GM12878 (cell line): ENCODE data around the gene HOMER2. TPM values are rescaled to one million over a fixed set of nuclear protein-coding genes. Genes with fewer than 3 reads are reported as not detected.

Experiments
- ATAC-seq: fragments of 200-7000 bp; cut with Tn5 transposase; 3 replicates; pipeline ENCODE4 v1.9.1; 2020; ENCODE audit warnings: mild to moderate bottlenecking, moderate library complexity
- BruUV-seq: library from RNA; stranded (reverse); fragments of 400-500 nt; replicated peaks from 2 replicates; lab custom pipeline; 2021; lab: Mats Ljungman, UMichigan
- CTCF ChIA-PET: fragments of 300-600 bp; sonication (Branson Sonifier 250); formaldehyde crosslinking; extraction: SDS; loops from one replicate; lab custom pipeline; 2021; ENCODE audit warnings: inconsistent platforms; lab: Yijun Ruan, JAX
- POLR2A ChIA-PET: fragments of 350-600 bp; formaldehyde crosslinking; extraction: SDS; loops from one replicate; lab custom pipeline; 2021; ENCODE audit warnings: inconsistent platforms; lab: Charles Lee
- RAD21 ChIA-PET: fragments of 300-600 bp; sonication (Branson Sonifier 250); formaldehyde crosslinking; loops from one replicate; lab custom pipeline; 2023; ENCODE audit warnings: antibody characterized with exemption; ENCODE audit not compliant: unreplicated experiment; lab: Charles Lee
- SMC1A ChIA-PET: fragments of 300-600 bp; sonication (Branson Sonifier 250); formaldehyde crosslinking; loops from one replicate; lab custom pipeline; 2023; ENCODE audit not compliant: unreplicated experiment, uncharacterized antibody; lab: Charles Lee
- DNase-seq: peaks from one replicate; pipeline ENCODE4 v3.0.0-alpha.2; 2011; ENCODE audit warnings: low read depth, low spot score
- FAIRE-seq: peaks from 3 replicates; lab custom pipeline; 2011; peaks lifted over from hg19 to GRCh38; lab: Jason Lieb, UNC
- H2AFZ ChIP-seq: 2 replicates; pipeline ENCODE4 v1.6.0; 2011; ENCODE audit warnings: low read depth, low read length, control low read depth; ENCODE audit not compliant: control insufficient read depth
- H3K27ac ChIP-seq: 2 replicates; pipeline ENCODE4 v1.5.1; 2011; ENCODE audit warnings: control low read depth; ENCODE audit not compliant: control insufficient read depth, insufficient read depth
- H3K27me3 ChIP-seq, 2 experiments: replicated peaks in 1 of 2; 2 replicates each; pipeline versions ENCODE4 v1.6.0 to v1.6.1; 2011; ENCODE audit warnings: low read length in 1 of 2; ENCODE audit not compliant: control insufficient read depth in 2 of 2, insufficient read depth in 2 of 2
- H3K36me3 ChIP-seq, 2 experiments: 2 replicates each; pipeline ENCODE4 v1.5.1; 2011; ENCODE audit warnings: low read length in 1 of 2; ENCODE audit not compliant: control insufficient read depth in 2 of 2, insufficient read depth in 2 of 2
- H3K4me1 ChIP-seq: 2 replicates; pipeline ENCODE4 v1.6.1; 2011; ENCODE audit warnings: mild to moderate bottlenecking, low read length, moderate library complexity, mixed read lengths; ENCODE audit not compliant: control insufficient read depth, insufficient read depth
- H3K4me2 ChIP-seq: 2 replicates; pipeline ENCODE4 v1.6.0; 2011; ENCODE audit warnings: control low read depth; ENCODE audit not compliant: control insufficient read depth, insufficient read depth
- H3K4me3 ChIP-seq: fragments of 200-600 bp; sonication (generic); 2 replicates; pipeline ENCODE4 v1.5.1; 2016
- H3K79me2 ChIP-seq: 2 replicates; pipeline ENCODE4 v1.6.0; 2011; ENCODE audit warnings: low read length; ENCODE audit not compliant: control insufficient read depth, insufficient read depth
- H3K9ac ChIP-seq: 2 replicates; pipeline ENCODE4 v1.8.0; 2011; ENCODE audit warnings: low read length, control low read depth, mixed read lengths; ENCODE audit not compliant: control insufficient read depth, insufficient read depth
- H3K9me3 ChIP-seq: replicated peaks from 3 replicates; pipeline ENCODE4 v1.5.1; 2011; ENCODE audit warnings: mild to moderate bottlenecking, low read length; ENCODE audit not compliant: control insufficient read depth, insufficient read depth
- H4K20me1 ChIP-seq: 2 replicates; pipeline ENCODE4 v1.6.0; 2011; ENCODE audit not compliant: control insufficient read depth, insufficient read depth
- HDAC2 ChIP-seq: fragments of 200-600 bp; sonication (generic); IDR thresholded peaks from 2 replicates; pipeline ENCODE4 v1.6.1; 2017
- KAT2A ChIP-seq: conservative IDR thresholded peaks from 2 replicates; pipeline ENCODE4 v1.6.1; 2011; ENCODE audit warnings: low read depth, low read length; ENCODE audit not compliant: control insufficient read depth
- KDM1A ChIP-seq: fragments of 200-600 bp; sonication (generic); IDR thresholded peaks from 2 replicates; pipeline ENCODE4 v1.6.1; 2016; ENCODE audit warnings: borderline replicate concordance
- MTA3 ChIP-seq: IDR thresholded peaks from 2 replicates; pipeline ENCODE4 v1.6.1; 2012; ENCODE audit warnings: low read length, inconsistent platforms, borderline replicate concordance
- SIN3A ChIP-seq: IDR thresholded peaks from 2 replicates; pipeline ENCODE4 v1.6.1; 2012; ENCODE audit warnings: low read depth, low read length, improper control_type of control experiment
- SIX5 ChIP-seq: IDR thresholded peaks from 2 replicates; pipeline ENCODE4 v1.6.1; 2011; ENCODE audit warnings: mild to moderate bottlenecking, low read depth, low read length, moderate library complexity; ENCODE audit not compliant: severe bottlenecking
- SP1 ChIP-seq: IDR thresholded peaks from one replicate; pipeline ENCODE4 v1.6.1; 2011; ENCODE audit warnings: low read depth, low read length
- SREBF1 ChIP-seq: IDR thresholded peaks from 2 replicates; pipeline ENCODE4 v1.6.1; 2012; ENCODE audit warnings: mild to moderate bottlenecking, low read length
- SREBF2 ChIP-seq: IDR thresholded peaks from 2 replicates; pipeline ENCODE4 v1.6.1; 2012; ENCODE audit warnings: mild to moderate bottlenecking, low read length
- TARDBP ChIP-seq: IDR thresholded peaks from 2 replicates; pipeline ENCODE4 v1.6.1; 2016; ENCODE audit warnings: borderline replicate concordance
- WGBS: methylation state at CpG from one replicate; pipeline ENCODE4 v1.1.6; 2016; ENCODE audit warnings: low lambda C conversion rate; ENCODE audit not compliant: insufficient replicate concordance, insufficient coverage; ENCODE audit errors: missing lambda C conversion rate; 5-methylcytosine and 5-hydroxymethylcytosine counted together
- in situ Hi-C: fragments of 300-500 bp; cut with MboI; formaldehyde crosslinking; loops from 9 replicates; pipeline ENCODE4 v1.14.3; 2018; ENCODE audit warnings: mixed read lengths
- intact Hi-C: fragments of 100-400 bp; cut with micrococcal nuclease; formaldehyde crosslinking; loops from one replicate; pipeline ENCODE4 v1.14.2; 2022; ENCODE audit not compliant: unreplicated experiment
- polyA plus RNA-seq, 11 experiments: library from polyadenylated mRNA; depleted of rRNA in 4 of 11; unstranded in 6 of 11; stranded (reverse) in 5 of 11; fragments of >200 nt; fragmentation: Nextera tagmentation in 4 of 11; fragmentation: Illumina TruSeq in 1 of 11; extraction: Ambion mirVana in 4 of 11; extraction: Trizol in 1 of 11; gene quantifications; 1 replicate in 1 of 11; 2 replicates in 10 of 11; pipeline versions ENCODE4 v1.2.1 to v1.2.3, GENCODE V29; 2011 to 2016; ENCODE audit warnings: inconsistent platforms in 2 of 11, missing spikeins in 2 of 11, low read depth in 1 of 11
- total RNA-seq, 4 experiments: library from RNA; depleted of rRNA in 3 of 4; stranded (reverse); fragments of >200 nt in 3 of 4; fragmentation: Illumina TruSeq in 1 of 4; extraction: Trizol in 1 of 4; gene quantifications; 2 replicates each; pipeline versions ENCODE4 v1.2.1 to v1.2.3, GENCODE V29; 2013 to 2021
- TF ChIP-seq, protein P1 (sequence below): fragments of 450-650 bp; conservative IDR thresholded peaks from 2 replicates; pipeline ENCODE4 v1.6.1; 2017; ENCODE audit warnings: mild to moderate bottlenecking, moderate library complexity
- TF ChIP-seq, protein P2 (sequence below): IDR thresholded peaks from 2 replicates; pipeline ENCODE4 v1.6.1; 2012; ENCODE audit warnings: mild to moderate bottlenecking, low read depth, low read length

The HOMER2 gene
- total and polyA plus RNA-seq, 10 of the 15 experiments (the other 5 are each of a cell fraction or from before 2014, with no cell fraction given), result 0.60 to 5.0 (median 1.8) TPM

DNA sequence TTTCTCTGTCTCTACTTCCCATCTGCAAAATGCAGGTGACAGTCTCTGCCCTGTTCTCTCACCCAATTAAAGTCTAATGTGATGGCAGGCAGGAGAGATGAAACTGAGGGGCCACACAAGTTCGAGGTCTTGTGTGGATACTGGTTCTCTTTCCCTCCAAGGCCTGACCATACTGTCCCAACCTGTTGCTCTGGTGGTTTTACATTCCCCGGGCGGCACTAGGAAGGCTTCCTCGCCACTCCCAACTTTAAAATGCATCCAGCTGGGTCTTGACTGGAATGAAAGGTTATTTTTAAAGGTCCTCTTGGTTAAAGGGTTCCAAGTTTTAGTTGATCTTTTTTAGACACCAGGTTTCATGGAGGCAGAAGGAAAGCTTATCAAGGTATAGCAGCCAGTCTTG is 105.9 kb downstream of the HOMER2 start:
- no peak for DNase-seq
- ATAC-seq, result no peak
- Histone ChIP-seq H3K27ac (no peak overlapping the region), H3K36me3 (no peaks in the 10 kb centered on the region), H4K20me1 (no peaks in the 10 kb centered on the region), H3K4me2 (no peak overlapping the region), H3K4me3 (no peak overlapping the region), H3K9me3 (no peaks in the 10 kb centered on the region), H3K9ac (no peak overlapping the region), H3K27me3 (peaks cover 0 to 5% of the 10 kb centered on the region in 2 experiments; a peak in 1 of 4 replicates), H3K4me1 (peaks cover 6% of the 10 kb centered on the region; the same call in 1 of the 2 replicates), H3K79me2 (no peaks in the 10 kb centered on the region), H2AFZ (no peak overlapping the region)
- in situ Hi-C loops (no loop called here), intact Hi-C loops (loop anchor here (10.0 kb wide), 1 partner anchor 92 kb away; no protein-coding TSS in a partner anchor)
- 65% methylated on average over 4 of the region's 4 CpGs for WGBS
- no TSS peak for BruUV-seq
- ChIA-PET POLR2A (no interaction called here), RAD21 (interaction anchor here (1.5 kb wide), 1 partner anchor 152 kb away, joined by 3 read pairs; no protein-coding TSS in a partner anchor), SMC1A (interaction anchor here (1.2 kb wide), 1 partner anchor 8 kb away, joined by 3 read pairs; no protein-coding TSS in a partner anchor), CTCF (interaction anchor here (1.8 to 4.8 kb wide), 2 partner anchors 154 to 164 kb away, joined by 5 to 43 read pairs; partner anchors contain the start of gene C15orf40)
- FAIRE-seq, result no peak
- TF ChIP-seq SREBF1 (no peak), TARDBP (no peak), KDM1A (no peak), HDAC2 (no peak), SIN3A (no peak), SREBF2 (no peak), SIX5 (no peak), MTA3 (no peak), KAT2A (no peak), SP1 (no peak)
- TF ChIP-seq, protein P1, sequence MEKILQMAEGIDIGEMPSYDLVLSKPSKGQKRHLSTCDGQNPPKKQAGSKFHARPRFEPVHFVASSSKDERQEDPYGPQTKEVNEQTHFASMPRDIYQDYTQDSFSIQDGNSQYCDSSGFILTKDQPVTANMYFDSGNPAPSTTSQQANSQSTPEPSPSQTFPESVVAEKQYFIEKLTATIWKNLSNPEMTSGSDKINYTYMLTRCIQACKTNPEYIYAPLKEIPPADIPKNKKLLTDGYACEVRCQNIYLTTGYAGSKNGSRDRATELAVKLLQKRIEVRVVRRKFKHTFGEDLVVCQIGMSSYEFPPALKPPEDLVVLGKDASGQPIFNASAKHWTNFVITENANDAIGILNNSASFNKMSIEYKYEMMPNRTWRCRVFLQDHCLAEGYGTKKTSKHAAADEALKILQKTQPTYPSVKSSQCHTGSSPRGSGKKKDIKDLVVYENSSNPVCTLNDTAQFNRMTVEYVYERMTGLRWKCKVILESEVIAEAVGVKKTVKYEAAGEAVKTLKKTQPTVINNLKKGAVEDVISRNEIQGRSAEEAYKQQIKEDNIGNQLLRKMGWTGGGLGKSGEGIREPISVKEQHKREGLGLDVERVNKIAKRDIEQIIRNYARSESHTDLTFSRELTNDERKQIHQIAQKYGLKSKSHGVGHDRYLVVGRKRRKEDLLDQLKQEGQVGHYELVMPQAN, result no peak
- TF ChIP-seq, protein P2, sequence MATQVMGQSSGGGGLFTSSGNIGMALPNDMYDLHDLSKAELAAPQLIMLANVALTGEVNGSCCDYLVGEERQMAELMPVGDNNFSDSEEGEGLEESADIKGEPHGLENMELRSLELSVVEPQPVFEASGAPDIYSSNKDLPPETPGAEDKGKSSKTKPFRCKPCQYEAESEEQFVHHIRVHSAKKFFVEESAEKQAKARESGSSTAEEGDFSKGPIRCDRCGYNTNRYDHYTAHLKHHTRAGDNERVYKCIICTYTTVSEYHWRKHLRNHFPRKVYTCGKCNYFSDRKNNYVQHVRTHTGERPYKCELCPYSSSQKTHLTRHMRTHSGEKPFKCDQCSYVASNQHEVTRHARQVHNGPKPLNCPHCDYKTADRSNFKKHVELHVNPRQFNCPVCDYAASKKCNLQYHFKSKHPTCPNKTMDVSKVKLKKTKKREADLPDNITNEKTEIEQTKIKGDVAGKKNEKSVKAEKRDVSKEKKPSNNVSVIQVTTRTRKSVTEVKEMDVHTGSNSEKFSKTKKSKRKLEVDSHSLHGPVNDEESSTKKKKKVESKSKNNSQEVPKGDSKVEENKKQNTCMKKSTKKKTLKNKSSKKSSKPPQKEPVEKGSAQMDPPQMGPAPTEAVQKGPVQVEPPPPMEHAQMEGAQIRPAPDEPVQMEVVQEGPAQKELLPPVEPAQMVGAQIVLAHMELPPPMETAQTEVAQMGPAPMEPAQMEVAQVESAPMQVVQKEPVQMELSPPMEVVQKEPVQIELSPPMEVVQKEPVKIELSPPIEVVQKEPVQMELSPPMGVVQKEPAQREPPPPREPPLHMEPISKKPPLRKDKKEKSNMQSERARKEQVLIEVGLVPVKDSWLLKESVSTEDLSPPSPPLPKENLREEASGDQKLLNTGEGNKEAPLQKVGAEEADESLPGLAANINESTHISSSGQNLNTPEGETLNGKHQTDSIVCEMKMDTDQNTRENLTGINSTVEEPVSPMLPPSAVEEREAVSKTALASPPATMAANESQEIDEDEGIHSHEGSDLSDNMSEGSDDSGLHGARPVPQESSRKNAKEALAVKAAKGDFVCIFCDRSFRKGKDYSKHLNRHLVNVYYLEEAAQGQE, result no peak
